ENCODE data around the gene RAB1A. TPM values are rescaled to one million over a fixed set of nuclear protein-coding genes. Genes with fewer than 3 reads are reported as not detected.
A peak's percentile ranks its signal among the peaks of the same experiment; 100 is the strongest.
"Not testable (repeated sequence)": the region's sequence is repeated elsewhere in the genome, so short reads cannot be mapped to it uniquely, and the experiment has no call there.

The RAB1A gene
- total RNA-seq, 2 experiments from 2014 or later, result 56.0 to 63.5 TPM

DNA sequence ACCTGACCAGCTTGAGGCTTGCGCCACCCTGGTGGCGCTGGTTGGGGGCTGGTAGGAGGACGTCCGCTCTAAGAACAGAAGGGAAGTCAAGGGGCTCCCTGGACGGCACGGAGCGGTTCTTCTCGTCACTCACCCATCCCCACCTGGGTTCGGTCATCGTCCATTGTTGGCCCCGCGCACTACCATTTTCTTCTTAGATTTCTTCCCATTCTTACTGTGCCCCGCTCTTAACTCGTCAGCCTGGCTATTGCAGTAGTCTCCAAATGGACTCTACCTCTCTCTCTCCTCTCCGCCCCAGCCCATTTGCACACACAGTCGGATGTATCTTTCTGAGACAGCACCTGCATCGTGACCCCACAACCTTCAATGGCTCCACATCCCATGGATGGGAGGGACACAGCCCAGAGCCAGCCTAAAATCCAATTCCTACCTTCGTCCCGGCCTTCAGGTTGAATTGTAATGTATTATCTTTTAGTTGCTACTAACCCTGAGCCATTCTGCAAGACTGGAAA lies 814 bp upstream of the RAB1A start:
- DNase-seq, result no peak
- no peaks in the 10 kb centered on the region for H3K9me3 Mint-ChIP-seq
- H3K36me3 Mint-ChIP-seq (ENCODE audit: low read depth), result peaks cover 3% of the 10 kb centered on the region
- CTCF ChIA-PET, result interaction anchor here (0.7 to 3.2 kb wide), 11 partner anchors 9 to 189 kb away, joined by 3 to 17 read pairs (median 4); no protein-coding TSS in a partner anchor
- H3K4me1 Mint-ChIP-seq, result peaks cover 31% of the 10 kb centered on the region
- POLR2A ChIA-PET, result interaction anchor here (0.7 to 1.3 kb wide), 3 partner anchors 66 to 417 kb away, joined by 3 to 8 read pairs (median 3); partner anchors contain the start of gene ACTR2
- H3K4me3 Mint-ChIP-seq, result peak overlapping the region; percentile 96
- peak overlapping the region; percentile 98 for H3K27ac Mint-ChIP-seq
- peaks cover 2% of the 10 kb centered on the region for H3K27me3 Mint-ChIP-seq

DNA sequence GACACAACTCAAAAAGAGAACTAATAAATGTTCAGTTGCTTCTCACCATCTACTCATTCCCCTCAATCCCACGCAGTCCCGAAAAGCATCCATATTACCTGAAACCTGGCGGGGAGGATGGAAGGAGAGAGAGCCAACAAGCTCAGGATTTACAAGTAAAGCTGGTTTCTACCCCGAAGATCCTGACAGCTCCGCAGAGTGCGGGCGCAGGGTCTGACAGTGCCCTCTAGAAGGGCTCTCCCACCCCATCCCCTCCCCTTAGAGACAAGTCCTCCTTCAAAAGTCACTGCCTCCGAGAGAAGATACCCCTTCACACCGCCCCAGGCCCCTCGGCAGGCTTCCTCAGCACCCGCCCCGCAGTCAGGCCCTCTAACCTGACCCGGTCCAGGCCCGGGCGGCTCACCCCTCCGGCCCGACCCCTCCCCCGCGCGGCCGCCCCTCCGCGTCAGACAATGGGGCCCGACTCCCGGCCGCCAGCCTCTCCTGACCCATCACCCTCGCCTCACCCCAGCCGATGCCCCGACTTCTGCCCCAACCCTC lies 550 bp downstream of the RAB1A start:
- Mint-ChIP-seq H3K27me3 (peaks cover 2% of the 10 kb centered on the region), H3K4me1 (peaks cover 39% of the 10 kb centered on the region), H3K4me3 (peak overlapping the region; percentile 96), H3K9me3 (no peaks in the 10 kb centered on the region), H3K27ac (peak overlapping the region; percentile 98), H3K36me3 (ENCODE audit: low read depth) (peaks cover 6% of the 10 kb centered on the region)
- ChIA-PET POLR2A (interaction anchor here (0.6 to 1.3 kb wide), 4 partner anchors 10 to 98 kb away, joined by 3 to 8 read pairs (median 4); partner anchors contain the start of gene ACTR2), CTCF (interaction anchor here (0.6 to 3.2 kb wide), 13 partner anchors 8 to 332 kb away, joined by 3 to 17 read pairs (median 4); no protein-coding TSS in a partner anchor)
- peak; percentile 36 for DNase-seq

- H3K36me3 Mint-ChIP-seq (ENCODE audit: low read depth), result peaks cover 6% of the 10 kb centered on the region
- DNase-seq, result no peak
- H3K4me1 Mint-ChIP-seq, result peaks cover 40% of the 10 kb centered on the region
- H3K4me3 Mint-ChIP-seq, result peak overlapping the region; percentile 96
- POLR2A ChIA-PET, result interaction anchor here (0.6 to 1.1 kb wide), 2 partner anchors 22 to 57 kb away, joined by 3 to 4 read pairs; no protein-coding TSS in a partner anchor
- peaks cover 2% of the 10 kb centered on the region for H3K27me3 Mint-ChIP-seq
- peak overlapping the region; percentile 98 for H3K27ac Mint-ChIP-seq
- CTCF ChIA-PET, result interaction anchor here (0.6 to 3.2 kb wide), 6 partner anchors 9 to 134 kb away, joined by 3 to 17 read pairs (median 6); no protein-coding TSS in a partner anchor
- no peaks in the 10 kb centered on the region for H3K9me3 Mint-ChIP-seq
Observed at GRCh38 chr2:65128297-65129190, 1.4 kb downstream of the RAB1A start.

GRCh38 chr2:65125457-65125856 lies 4.4 kb downstream of the RAB1A start:
- POLR2A ChIA-PET; H3K9me3 Mint-ChIP-seq; H3K27ac Mint-ChIP-seq; H3K27me3 Mint-ChIP-seq; H3K36me3 Mint-ChIP-seq (ENCODE audit: low read depth); H3K4me3 Mint-ChIP-seq; DNase-seq: not testable (repeated sequence)
- peaks cover 45% of the 10 kb centered on the region for H3K4me1 Mint-ChIP-seq
- CTCF ChIA-PET, result interaction anchor here (0.6 to 1.2 kb wide), 4 partner anchors 16 to 127 kb away, joined by 3 to 7 read pairs (median 4); no protein-coding TSS in a partner anchor

DNA sequence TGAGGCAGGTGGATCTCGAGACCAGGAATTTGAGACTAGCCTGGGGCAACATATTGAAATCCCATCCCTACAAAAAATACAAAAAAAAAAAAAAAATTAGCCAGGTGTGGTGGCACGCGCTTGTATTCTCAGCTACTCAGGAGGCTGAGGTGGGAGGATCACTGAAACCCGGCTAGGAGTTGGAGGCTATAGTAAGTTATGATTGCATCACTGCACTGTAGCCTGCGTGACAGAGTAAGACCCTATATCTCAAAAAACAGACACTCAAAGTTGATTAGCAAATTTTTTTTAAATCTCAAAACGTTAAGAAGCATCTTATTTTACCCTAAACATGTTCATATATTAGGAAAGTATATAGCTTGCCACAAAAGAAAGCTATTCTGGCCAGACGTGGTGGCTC lies 7.6 kb downstream of the RAB1A start:
- Mint-ChIP-seq H3K9me3 (no peaks in the 10 kb centered on the region), H3K27ac (no peak overlapping the region), H3K4me1 (peaks cover 42% of the 10 kb centered on the region), H3K4me3 (no peak overlapping the region), H3K27me3 (no peaks in the 10 kb centered on the region), H3K36me3 (ENCODE audit: low read depth) (peaks cover 12% of the 10 kb centered on the region)
- DNase-seq, result no peak
- POLR2A ChIA-PET, result no interaction called here
- CTCF ChIA-PET, result interaction anchor here (1.1 kb wide), 2 partner anchors 9 to 204 kb away, joined by 3 to 4 read pairs; no protein-coding TSS in a partner anchor

- H3K9me3 Mint-ChIP-seq, result no peaks in the 10 kb centered on the region
- peaks cover 9% of the 10 kb centered on the region for H3K36me3 Mint-ChIP-seq (ENCODE audit: low read depth)
- CTCF ChIA-PET, result interaction anchor here (0.6 to 1.9 kb wide), 3 partner anchors 9 to 582 kb away, joined by 4 to 12 read pairs (median 4); partner anchors contain the start of gene RAB1A
- DNase-seq, result no peak
- H3K27me3 Mint-ChIP-seq, result no peaks in the 10 kb centered on the region
- peaks cover 39% of the 10 kb centered on the region for H3K4me1 Mint-ChIP-seq
- H3K4me3 Mint-ChIP-seq, result no peak overlapping the region
- POLR2A ChIA-PET, result no interaction called here
- no peak overlapping the region for H3K27ac Mint-ChIP-seq
Observed at GRCh38 chr2:65120990-65121693, 8.8 kb downstream of the RAB1A start.

- ChIA-PET CTCF (interaction anchor here (0.7 kb wide), 1 partner anchor 201 kb away, joined by 4 read pairs; no protein-coding TSS in a partner anchor), POLR2A (no interaction called here)
- DNase-seq, result no peak
- Mint-ChIP-seq H3K27me3 (no peaks in the 10 kb centered on the region), H3K36me3 (ENCODE audit: low read depth) (peaks cover 15% of the 10 kb centered on the region), H3K4me3 (no peak overlapping the region), H3K27ac (no peak overlapping the region), H3K4me1 (peaks cover 33% of the 10 kb centered on the region), H3K9me3 (no peaks in the 10 kb centered on the region)
Observed at GRCh38 chr2:65116645-65117044, 13.3 kb downstream of the RAB1A start.

DNA sequence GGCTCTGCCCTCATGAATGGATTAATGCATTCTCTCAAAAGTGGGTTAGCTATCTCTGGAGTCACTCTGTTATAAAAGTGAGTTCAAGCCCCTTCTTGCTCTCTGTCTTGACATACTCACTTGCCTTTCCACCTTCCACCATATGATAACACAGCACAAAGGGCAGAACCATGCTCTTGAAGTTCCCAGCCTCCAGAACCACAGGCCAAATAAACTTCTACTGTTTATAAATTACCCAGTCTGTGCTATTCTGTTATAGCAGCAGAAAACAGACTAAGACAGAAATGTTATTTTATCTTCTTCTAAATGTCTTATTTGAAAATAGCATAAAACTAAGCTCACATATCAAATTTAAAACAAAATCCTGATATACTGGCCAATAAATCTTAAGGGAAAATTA lies 15.0 kb downstream of the RAB1A start:
- H3K27me3 Mint-ChIP-seq, result no peaks in the 10 kb centered on the region
- no peak overlapping the region for H3K27ac Mint-ChIP-seq
- H3K4me3 Mint-ChIP-seq, result no peak overlapping the region
- DNase-seq, result no peak
- H3K36me3 Mint-ChIP-seq (ENCODE audit: low read depth), result peaks cover 15% of the 10 kb centered on the region
- H3K4me1 Mint-ChIP-seq, result peaks cover 23% of the 10 kb centered on the region
- no peaks in the 10 kb centered on the region for H3K9me3 Mint-ChIP-seq
- CTCF ChIA-PET, result interaction anchor here (0.9 to 1.4 kb wide), 2 partner anchors 13 to 15 kb away, joined by 3 to 4 read pairs; partner anchors contain the start of gene RAB1A
- POLR2A ChIA-PET, result no interaction called here

DNA sequence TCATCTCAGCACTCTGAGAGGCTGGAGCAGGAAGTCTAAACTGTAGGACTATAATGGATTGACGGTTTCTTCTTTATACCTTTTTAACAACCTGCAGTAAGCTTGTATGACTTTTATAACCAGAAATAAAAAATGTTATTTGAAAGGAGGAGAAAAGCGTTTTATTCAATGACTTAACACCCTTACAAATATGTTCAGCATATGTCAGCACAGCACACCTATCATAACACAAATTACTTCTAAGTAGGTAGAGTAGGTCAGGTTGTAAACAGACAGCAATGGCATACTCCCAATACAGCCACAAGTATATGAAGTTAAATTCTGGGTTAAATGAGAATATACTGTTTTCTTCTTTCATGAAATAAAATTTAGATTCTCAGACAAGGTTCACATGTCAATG lies 16.1 kb downstream of the RAB1A start:
- Mint-ChIP-seq H3K27me3 (no peaks in the 10 kb centered on the region), H3K27ac (no peak overlapping the region), H3K4me3 (no peak overlapping the region), H3K4me1 (peaks cover 23% of the 10 kb centered on the region), H3K36me3 (ENCODE audit: low read depth) (peaks cover 18% of the 10 kb centered on the region), H3K9me3 (no peaks in the 10 kb centered on the region)
- POLR2A ChIA-PET, result no interaction called here
- CTCF ChIA-PET, result interaction anchor here (0.6 to 1.8 kb wide), 4 partner anchors 10 to 471 kb away, joined by 3 to 8 read pairs (median 4); partner anchors contain the start of gene RAB1A
- DNase-seq, result no peak

DNA sequence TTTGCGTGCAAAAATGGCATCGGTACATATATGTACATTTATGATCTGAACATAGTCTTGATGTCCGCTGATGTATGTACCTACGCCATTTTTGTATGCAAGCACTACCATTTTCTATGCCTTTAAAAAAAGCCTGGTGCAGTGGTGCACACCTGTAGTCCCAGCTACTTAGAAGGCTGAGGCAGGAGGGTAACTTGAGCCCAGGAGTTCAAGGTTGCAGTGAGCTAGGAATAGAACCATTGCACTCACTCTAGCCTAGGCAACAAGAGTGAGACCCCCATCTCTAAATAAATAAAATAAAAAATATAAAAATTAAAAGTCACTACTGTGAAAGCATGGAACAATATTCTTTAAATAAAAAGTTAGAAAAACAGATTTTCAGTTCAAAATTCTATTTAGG lies 16.7 kb downstream of the RAB1A start:
- Mint-ChIP-seq H3K9me3 (no peaks in the 10 kb centered on the region), H3K4me3 (no peak overlapping the region), H3K27ac (no peak overlapping the region), H3K36me3 (ENCODE audit: low read depth) (peaks cover 20% of the 10 kb centered on the region), H3K4me1 (peaks cover 23% of the 10 kb centered on the region), H3K27me3 (no peaks in the 10 kb centered on the region)
- CTCF ChIA-PET, result interaction anchor here (0.6 to 1.8 kb wide), 5 partner anchors 9 to 471 kb away, joined by 3 to 8 read pairs (median 3); partner anchors contain the start of gene RAB1A
- POLR2A ChIA-PET, result no interaction called here
- no peak for DNase-seq

- H3K4me1 Mint-ChIP-seq, result peaks cover 19% of the 10 kb centered on the region
- ChIA-PET CTCF (interaction anchor here (0.8 to 1.8 kb wide), 4 partner anchors 9 to 17 kb away, joined by 3 to 8 read pairs (median 3); partner anchors contain the start of gene RAB1A), POLR2A (no interaction called here)
- no peak for DNase-seq
- H3K4me3 Mint-ChIP-seq, result no peak overlapping the region
- no peaks in the 10 kb centered on the region for H3K9me3 Mint-ChIP-seq
- H3K27me3 Mint-ChIP-seq, result no peaks in the 10 kb centered on the region
- peaks cover 20% of the 10 kb centered on the region for H3K36me3 Mint-ChIP-seq (ENCODE audit: low read depth)
- H3K27ac Mint-ChIP-seq, result no peak overlapping the region
Observed at GRCh38 chr2:65112633-65113032, 17.3 kb downstream of the RAB1A start.

GRCh38 chr2:65108780-65109179 lies 21.1 kb downstream of the RAB1A start:
- H3K27ac Mint-ChIP-seq, result no peak overlapping the region
- ChIA-PET CTCF (interaction anchor here (1.6 kb wide), 1 partner anchor 17 kb away, joined by 3 read pairs; no protein-coding TSS in a partner anchor), POLR2A (no interaction called here)
- H3K4me3 Mint-ChIP-seq, result no peak overlapping the region
- H3K9me3 Mint-ChIP-seq, result no peaks in the 10 kb centered on the region
- no peaks in the 10 kb centered on the region for H3K27me3 Mint-ChIP-seq
- DNase-seq, result no peak
- H3K4me1 Mint-ChIP-seq, result peaks cover 7% of the 10 kb centered on the region
- peaks cover 20% of the 10 kb centered on the region for H3K36me3 Mint-ChIP-seq (ENCODE audit: low read depth)

All from activated CD4-positive, alpha-beta T cell treated with anti-CD3 and anti-CD28 coated beads, Interleukin-2, amount 10 ng/mL, durations not matched to agents 7 days and 5 days (primary cell).